ENCODE data around the gene TYW1. TPM values are rescaled to one million over a fixed set of nuclear protein-coding genes. Genes with fewer than 3 reads are reported as not detected.
A peak's percentile ranks its signal among the peaks of the same experiment; 100 is the strongest.
"Not testable (repeated sequence)": the region's sequence is repeated elsewhere in the genome, so short reads cannot be mapped to it uniquely, and the experiment has no call there.

Gene TYW1
- total RNA-seq, 2 experiments from 2014 or later, result 13.4 to 18.5 TPM

GRCh38 chr7:67009677-67010076, 13.0 kb downstream of the TYW1 start:
- peaks cover 40% of the 10 kb centered on the region for H3K36me3 Mint-ChIP-seq
- CTCF ChIA-PET; ATAC-seq; H3K9me3 Mint-ChIP-seq (ENCODE audit: low read depth); DNase-seq; H3K27ac Mint-ChIP-seq; H3K4me1 Mint-ChIP-seq; H3K27me3 Mint-ChIP-seq; H3K4me3 Mint-ChIP-seq: not testable (repeated sequence)

- H3K4me3 Mint-ChIP-seq; H3K4me1 Mint-ChIP-seq; DNase-seq; CTCF ChIA-PET; H3K9me3 Mint-ChIP-seq (ENCODE audit: low read depth); H3K27me3 Mint-ChIP-seq; ATAC-seq; H3K27ac Mint-ChIP-seq: not testable (repeated sequence)
- H3K36me3 Mint-ChIP-seq, result peaks cover 36% of the 10 kb centered on the region
These were observed 17.5 kb downstream of the TYW1 start for GRCh38 chr7:67014076-67014622.

GRCh38 chr7:67017971-67018370, 21.3 kb downstream of the TYW1 start:
- H3K9me3 Mint-ChIP-seq (ENCODE audit: low read depth); CTCF ChIA-PET; H3K27ac Mint-ChIP-seq; ATAC-seq; DNase-seq; H3K27me3 Mint-ChIP-seq; H3K4me3 Mint-ChIP-seq: not testable (repeated sequence)
- Mint-ChIP-seq H3K36me3 (peaks cover 49% of the 10 kb centered on the region), H3K4me1 (peaks cover 11% of the 10 kb centered on the region)

GRCh38 chr7:67018940-67019339, 22.3 kb downstream of the TYW1 start:
- no peaks in the 10 kb centered on the region for H3K9me3 Mint-ChIP-seq (ENCODE audit: low read depth)
- DNase-seq, result no peak
- no peak for ATAC-seq
- H3K4me3 Mint-ChIP-seq, result no peak overlapping the region
- H3K36me3 Mint-ChIP-seq, result peaks cover 49% of the 10 kb centered on the region
- H3K27ac Mint-ChIP-seq, result no peak overlapping the region
- H3K27me3 Mint-ChIP-seq, result no peaks in the 10 kb centered on the region
- peaks cover 11% of the 10 kb centered on the region for H3K4me1 Mint-ChIP-seq
- CTCF ChIA-PET, result interaction anchor here (0.5 to 1.2 kb wide), 2 partner anchors 26 to 90 kb away, joined by 3 to 4 read pairs; no protein-coding TSS in a partner anchor

- CTCF ChIA-PET, result interaction anchor here (0.5 to 1.2 kb wide), 2 partner anchors 25 to 89 kb away, joined by 3 to 4 read pairs; no protein-coding TSS in a partner anchor
These were observed 23.1 kb downstream of the TYW1 start for GRCh38 chr7:67019562-67020390.

GRCh38 chr7:67021260-67021659, 24.6 kb downstream of the TYW1 start:
- H3K27ac Mint-ChIP-seq, result no peak overlapping the region
- peaks cover 11% of the 10 kb centered on the region for H3K4me1 Mint-ChIP-seq
- no peaks in the 10 kb centered on the region for H3K9me3 Mint-ChIP-seq (ENCODE audit: low read depth)
- DNase-seq, result no peak
- H3K4me3 Mint-ChIP-seq, result no peak overlapping the region
- H3K27me3 Mint-ChIP-seq, result no peaks in the 10 kb centered on the region
- no peak for ATAC-seq
- peaks cover 46% of the 10 kb centered on the region for H3K36me3 Mint-ChIP-seq
- CTCF ChIA-PET, result no interaction called here

More at GRCh38 chr7:67019562-67020390, 23.1 kb downstream of the TYW1 start:
- ATAC-seq (peak; percentile 85), DNase-seq (no peak)
- Mint-ChIP-seq H3K27me3 (no peaks in the 10 kb centered on the region), H3K9me3 (ENCODE audit: low read depth) (no peaks in the 10 kb centered on the region), H3K4me1 (peaks cover 11% of the 10 kb centered on the region), H3K27ac (peak overlapping the region; percentile 69), H3K36me3 (peaks cover 47% of the 10 kb centered on the region), H3K4me3 (no peak overlapping the region)

GRCh38 chr7:67022511-67022910, 25.9 kb downstream of the TYW1 start:
- CTCF ChIA-PET, result interaction anchor here (0.6 kb wide), 1 partner anchor 141 kb away, joined by 3 read pairs; no protein-coding TSS in a partner anchor
- no peaks in the 10 kb centered on the region for H3K27me3 Mint-ChIP-seq
- H3K4me1 Mint-ChIP-seq, result peaks cover 11% of the 10 kb centered on the region
- no peaks in the 10 kb centered on the region for H3K9me3 Mint-ChIP-seq (ENCODE audit: low read depth)
- ATAC-seq, result no peak
- H3K4me3 Mint-ChIP-seq, result no peak overlapping the region
- H3K27ac Mint-ChIP-seq, result no peak overlapping the region
- peaks cover 47% of the 10 kb centered on the region for H3K36me3 Mint-ChIP-seq
- DNase-seq, result no peak

- H3K4me1 Mint-ChIP-seq, H3K4me3 Mint-ChIP-seq, H3K27ac Mint-ChIP-seq, DNase-seq, CTCF ChIA-PET, ATAC-seq, H3K27me3 Mint-ChIP-seq: not testable (repeated sequence)
- Mint-ChIP-seq H3K9me3 (ENCODE audit: low read depth) (peaks cover 11% of the 10 kb centered on the region), H3K36me3 (peaks cover 48% of the 10 kb centered on the region)
These were observed 28.8 kb downstream of the TYW1 start for GRCh38 chr7:67025459-67025858.

- ATAC-seq, H3K27ac Mint-ChIP-seq, H3K4me3 Mint-ChIP-seq, H3K4me1 Mint-ChIP-seq, CTCF ChIA-PET, DNase-seq, H3K27me3 Mint-ChIP-seq: not testable (repeated sequence)
- Mint-ChIP-seq H3K9me3 (ENCODE audit: low read depth) (peaks cover 20% of the 10 kb centered on the region), H3K36me3 (peaks cover 45% of the 10 kb centered on the region)
These were observed 35.1 kb downstream of the TYW1 start for GRCh38 chr7:67031685-67032084.

GRCh38 chr7:67033251-67033650, 36.6 kb downstream of the TYW1 start:
- CTCF ChIA-PET, result no interaction called here
- no peak overlapping the region for H3K4me3 Mint-ChIP-seq
- peaks cover 39% of the 10 kb centered on the region for H3K36me3 Mint-ChIP-seq
- no peak overlapping the region for H3K27ac Mint-ChIP-seq
- DNase-seq, result no peak
- no peaks in the 10 kb centered on the region for H3K27me3 Mint-ChIP-seq
- H3K4me1 Mint-ChIP-seq, result no peaks in the 10 kb centered on the region
- H3K9me3 Mint-ChIP-seq (ENCODE audit: low read depth), result peaks cover 20% of the 10 kb centered on the region
- no peak for ATAC-seq

GRCh38 chr7:67036432-67037395, 40.1 kb downstream of the TYW1 start:
- H3K4me3 Mint-ChIP-seq; DNase-seq; CTCF ChIA-PET; H3K4me1 Mint-ChIP-seq; H3K9me3 Mint-ChIP-seq (ENCODE audit: low read depth); ATAC-seq; H3K27me3 Mint-ChIP-seq; H3K27ac Mint-ChIP-seq: not testable (repeated sequence)
- H3K36me3 Mint-ChIP-seq, result peaks cover 22% of the 10 kb centered on the region

- not testable (repeated sequence) for H3K27ac Mint-ChIP-seq; ATAC-seq; H3K4me3 Mint-ChIP-seq; H3K27me3 Mint-ChIP-seq; H3K9me3 Mint-ChIP-seq (ENCODE audit: low read depth); H3K36me3 Mint-ChIP-seq; H3K4me1 Mint-ChIP-seq; DNase-seq
- CTCF ChIA-PET, result interaction anchor here (1.2 to 1.5 kb wide), 3 partner anchors 11 to 262 kb away, joined by 3 to 5 read pairs (median 3); no protein-coding TSS in a partner anchor
These were observed 44.2 kb downstream of the TYW1 start for GRCh38 chr7:67040832-67041231.

Data from activated CD8-positive, alpha-beta memory T cell treated with anti-CD3 and anti-CD28 coated beads, Interleukin-2, amount 10 ng/mL, durations not matched to agents 7 days and 5 days (primary cell).